GM20000 (cell line): ENCODE data around the gene TM4SF20.

ENCODE experiments used
- DNase-seq: peaks from one replicate; pipeline ENCODE4 v3.0.0; 2012; ENCODE audit warnings: low spot score
- TF ChIP-seq, protein P1 (sequence below): IDR thresholded peaks from 2 replicates; pipeline ENCODE4 v1.5.1; 2012; ENCODE audit warnings: mild to moderate bottlenecking, control low read depth; ENCODE audit errors: extremely low read depth, missing control alignments

The TM4SF20 gene

DNA sequence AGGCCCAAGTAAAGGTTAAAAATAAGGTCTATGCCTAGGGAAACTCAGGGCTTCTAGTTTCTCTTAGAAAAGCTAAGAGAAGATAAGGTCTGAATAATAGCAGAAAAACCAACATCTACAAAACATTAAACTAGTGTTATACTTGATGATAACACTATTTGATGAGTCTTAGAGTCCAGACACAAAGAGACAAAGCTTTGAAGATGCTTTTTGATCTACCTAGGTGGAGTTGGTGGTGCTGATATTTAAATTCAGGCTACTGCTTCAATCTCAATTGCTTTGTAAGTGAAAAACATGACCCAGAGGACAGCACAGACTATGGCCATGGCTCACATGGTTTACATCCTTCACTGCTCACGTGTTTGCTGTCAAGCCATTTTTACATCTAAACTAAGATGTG is 65.8 kb downstream of the TM4SF20 start:
- TF ChIP-seq, protein P1, sequence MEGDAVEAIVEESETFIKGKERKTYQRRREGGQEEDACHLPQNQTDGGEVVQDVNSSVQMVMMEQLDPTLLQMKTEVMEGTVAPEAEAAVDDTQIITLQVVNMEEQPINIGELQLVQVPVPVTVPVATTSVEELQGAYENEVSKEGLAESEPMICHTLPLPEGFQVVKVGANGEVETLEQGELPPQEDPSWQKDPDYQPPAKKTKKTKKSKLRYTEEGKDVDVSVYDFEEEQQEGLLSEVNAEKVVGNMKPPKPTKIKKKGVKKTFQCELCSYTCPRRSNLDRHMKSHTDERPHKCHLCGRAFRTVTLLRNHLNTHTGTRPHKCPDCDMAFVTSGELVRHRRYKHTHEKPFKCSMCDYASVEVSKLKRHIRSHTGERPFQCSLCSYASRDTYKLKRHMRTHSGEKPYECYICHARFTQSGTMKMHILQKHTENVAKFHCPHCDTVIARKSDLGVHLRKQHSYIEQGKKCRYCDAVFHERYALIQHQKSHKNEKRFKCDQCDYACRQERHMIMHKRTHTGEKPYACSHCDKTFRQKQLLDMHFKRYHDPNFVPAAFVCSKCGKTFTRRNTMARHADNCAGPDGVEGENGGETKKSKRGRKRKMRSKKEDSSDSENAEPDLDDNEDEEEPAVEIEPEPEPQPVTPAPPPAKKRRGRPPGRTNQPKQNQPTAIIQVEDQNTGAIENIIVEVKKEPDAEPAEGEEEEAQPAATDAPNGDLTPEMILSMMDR = no peak

DNA sequence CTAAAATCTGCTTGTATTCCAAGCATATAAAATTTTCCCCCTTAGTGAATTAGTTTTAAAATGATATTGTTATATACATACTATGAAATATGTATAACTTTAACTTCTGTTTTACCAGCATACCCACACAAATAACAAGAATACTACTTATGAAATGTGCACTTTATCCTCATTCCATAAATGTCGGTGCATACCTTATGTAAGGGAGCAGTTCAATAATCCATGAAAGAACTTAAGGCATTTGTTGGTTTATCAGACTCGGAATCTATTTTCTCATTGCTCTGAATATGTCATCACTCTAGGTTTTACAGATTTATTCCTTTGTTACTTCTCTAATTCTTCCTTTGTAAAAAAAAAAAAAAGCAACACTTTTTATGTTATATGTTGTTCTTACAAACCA is 66.5 kb downstream of the TM4SF20 start:
- TF ChIP-seq, protein P1 = no peak
- no peak for DNase-seq

More for the DNA sequence above, 65.8 kb downstream of the TM4SF20 start:
- no peak for DNase-seq
